ENCODE data around the gene PAWR. TPM values are rescaled to one million over a fixed set of nuclear protein-coding genes. Genes with fewer than 3 reads are reported as not detected.
"Not testable (repeated sequence)": the region's sequence is repeated elsewhere in the genome, so short reads cannot be mapped to it uniquely, and the experiment has no call there.

PAWR gene
- total and polyA plus RNA-seq, 12 donors = 3.0 to 16.6 (median 10.2) TPM

GRCh38 chr12:79634957-79635471 is 55.8 kb downstream of the PAWR start:
- intact Hi-C loops (cut with DNase I) = no loop called here
- 93 to 98% methylated on average over 1 of the region's 1 CpG for WGBS, 2 donors

DNA sequence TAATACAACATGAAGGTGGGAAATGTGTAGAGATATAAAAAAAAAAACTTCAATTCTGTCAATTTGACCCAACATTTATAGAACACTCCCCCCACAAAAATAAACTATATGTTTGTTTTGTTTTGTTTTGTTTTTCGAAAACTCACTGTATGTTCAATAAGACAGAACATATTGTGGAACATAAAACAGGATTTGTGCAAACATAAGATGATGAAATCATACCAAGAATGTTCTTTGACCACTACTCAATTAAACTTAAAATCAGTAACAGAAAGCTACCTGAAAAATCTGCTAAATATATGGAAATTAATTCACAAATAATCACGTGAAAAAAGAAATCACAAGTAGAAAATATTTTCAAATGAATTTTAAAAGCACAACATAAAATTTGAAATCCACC is 61.2 kb downstream of the PAWR start:
- WGBS, 2 donors = 92 to 95% methylated on average over 2 of the region's 2 CpGs
- intact Hi-C loops (cut with DNase I) = no loop called here

More at GRCh38 chr12:79634957-79635471, 55.8 kb downstream of the PAWR start:
- Histone ChIP-seq H3K27me3 (no peaks in the 10 kb centered on the region), H3K4me3 (no peak overlapping the region), H3K27ac (no peak overlapping the region), H3K9me3 (no peaks in the 10 kb centered on the region), H3K36me3 (no peaks in the 10 kb centered on the region), H3K4me1 (no peaks in the 10 kb centered on the region)
- TF ChIP-seq, protein P1, sequence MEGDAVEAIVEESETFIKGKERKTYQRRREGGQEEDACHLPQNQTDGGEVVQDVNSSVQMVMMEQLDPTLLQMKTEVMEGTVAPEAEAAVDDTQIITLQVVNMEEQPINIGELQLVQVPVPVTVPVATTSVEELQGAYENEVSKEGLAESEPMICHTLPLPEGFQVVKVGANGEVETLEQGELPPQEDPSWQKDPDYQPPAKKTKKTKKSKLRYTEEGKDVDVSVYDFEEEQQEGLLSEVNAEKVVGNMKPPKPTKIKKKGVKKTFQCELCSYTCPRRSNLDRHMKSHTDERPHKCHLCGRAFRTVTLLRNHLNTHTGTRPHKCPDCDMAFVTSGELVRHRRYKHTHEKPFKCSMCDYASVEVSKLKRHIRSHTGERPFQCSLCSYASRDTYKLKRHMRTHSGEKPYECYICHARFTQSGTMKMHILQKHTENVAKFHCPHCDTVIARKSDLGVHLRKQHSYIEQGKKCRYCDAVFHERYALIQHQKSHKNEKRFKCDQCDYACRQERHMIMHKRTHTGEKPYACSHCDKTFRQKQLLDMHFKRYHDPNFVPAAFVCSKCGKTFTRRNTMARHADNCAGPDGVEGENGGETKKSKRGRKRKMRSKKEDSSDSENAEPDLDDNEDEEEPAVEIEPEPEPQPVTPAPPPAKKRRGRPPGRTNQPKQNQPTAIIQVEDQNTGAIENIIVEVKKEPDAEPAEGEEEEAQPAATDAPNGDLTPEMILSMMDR (IDR thresholded peaks at IDR 0.05) = no peak
- ATAC-seq = no peak
- no peak for DNase-seq

GRCh38 chr12:79626735-79627134 is 64.0 kb downstream of the PAWR start:
- DNase-seq; intact Hi-C loops (cut with DNase I): not testable (repeated sequence)
- 94 to 97% methylated on average over 7 of the region's 7 CpGs for WGBS, 2 donors

More for the DNA sequence above, 61.2 kb downstream of the PAWR start:
- Histone ChIP-seq H3K36me3 (no peaks in the 10 kb centered on the region), H3K27me3 (no peaks in the 10 kb centered on the region), H3K9me3 (peaks cover 0 to 16% (median 0%) of the 10 kb centered on the region in 11 donors), H3K27ac (no peak overlapping the region), H3K4me1 (no peaks in the 10 kb centered on the region), H3K4me3 (no peak overlapping the region)
- TF ChIP-seq, protein P1 (IDR thresholded peaks at IDR 0.05) = no peak
- ATAC-seq (no peak), DNase-seq (no peak)

GRCh38 chr12:79624378-79624777 is 66.4 kb downstream of the PAWR start:
- Histone ChIP-seq H3K4me3 (no peak overlapping the region), H3K27ac (no peak overlapping the region), H3K36me3 (peaks cover 0 to 16% (median 0%) of the 10 kb centered on the region in 9 donors), H3K27me3 (no peaks in the 10 kb centered on the region), H3K4me1 (no peaks in the 10 kb centered on the region), H3K9me3 (peaks cover 0 to 16% (median 0%) of the 10 kb centered on the region in 11 donors)
- ATAC-seq (no peak), DNase-seq (no peak)
- TF ChIP-seq, protein P1 (IDR thresholded peaks at IDR 0.05) = no peak
- 81 to 83% methylated on average over 2 of the region's 2 CpGs for WGBS, 2 donors
- intact Hi-C loops (cut with DNase I) = no loop called here

More at GRCh38 chr12:79626735-79627134, 64.0 kb downstream of the PAWR start:
- peaks cover 0 to 16% (median 0%) of the 10 kb centered on the region in 11 donors for H3K9me3 ChIP-seq
- not testable (repeated sequence) for H3K36me3 ChIP-seq, H3K4me1 ChIP-seq, H3K4me3 ChIP-seq, H3K27ac ChIP-seq, ATAC-seq, H3K27me3 ChIP-seq

DNA sequence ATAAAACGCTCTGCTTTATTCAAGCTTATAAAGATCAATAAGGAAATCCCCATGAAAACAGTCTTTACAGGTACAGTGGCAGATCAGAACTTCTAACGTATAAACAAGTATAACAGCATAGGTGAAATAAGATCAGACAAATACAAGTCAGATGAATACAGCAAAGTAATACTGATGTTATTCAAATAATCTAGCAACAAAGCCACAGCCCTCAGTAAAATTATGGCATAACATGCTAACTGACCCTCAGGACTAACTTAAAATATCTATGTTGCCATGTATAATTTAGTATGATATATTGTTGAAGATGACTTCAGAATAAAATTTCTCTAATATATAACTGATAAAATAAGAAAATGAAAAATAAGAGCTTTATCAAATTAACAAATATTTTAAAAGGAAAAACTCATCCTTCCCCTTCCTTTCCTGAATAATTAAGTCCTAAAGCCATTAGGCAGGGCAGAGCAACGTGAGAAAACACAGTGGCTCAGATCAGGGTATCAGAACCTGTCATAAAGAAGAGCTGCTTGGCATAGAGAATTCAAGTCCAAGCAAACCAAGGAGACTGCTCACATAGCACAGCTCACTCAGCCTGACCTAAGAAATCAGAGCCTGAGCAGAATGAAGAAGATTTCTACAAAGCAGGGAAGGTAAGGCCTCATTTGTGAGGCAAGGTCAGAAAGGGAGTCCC is 70.7 kb downstream of the PAWR start:
- Histone ChIP-seq H3K9me3 (peaks cover 0 to 2% (median 0%) of the 10 kb centered on the region in 11 donors), H3K27ac (no peak overlapping the region), H3K27me3 (no peaks in the 10 kb centered on the region), H3K4me3 (no peak overlapping the region), H3K36me3 (peaks cover 0 to 16% (median 0%) of the 10 kb centered on the region in 9 donors), H3K4me1 (no peaks in the 10 kb centered on the region)
- TF ChIP-seq, protein P1 (IDR thresholded peaks at IDR 0.05) = no peak
- ATAC-seq = no peak
- intact Hi-C loops (cut with DNase I) = no loop called here
- no peak for DNase-seq
- 79 to 86% methylated on average over 3 of the region's 3 CpGs for whole genome bisulfite sequencing, 2 donors

Measured in heart right ventricle (tissue), 16 donors.